ENCODE measurements around the gene REEP3.

GRCh38 chr10:63661347-63661746 lies 140.1 kb downstream of the REEP3 start:
- TF ChIP-seq CTCF (conservative IDR thresholded peaks at IDR 0.05; ENCODE audit: low read depth, low read length) (no peak), EZH2 (IDR thresholded peaks at IDR 0.05; ENCODE audit: borderline replicate concordance, low read depth, low read length, poor library complexity, severe bottlenecking) (no peak)

All from A673 (cell line).